Activated CD4-positive, alpha-beta T cell treated with anti-CD3 and anti-CD28 coated beads for 1 hour (primary cell): ENCODE data around the gene GSX2.

Source experiments
- DNase-seq: peaks from one replicate; pipeline ENCODE4 v3.0.0-alpha.2; 2020

Gene GSX2

GRCh38 chr4:54082168-54082567, 17.8 kb upstream of the GSX2 start:
- no peak for DNase-seq

- no peak for DNase-seq
These were observed 14.7 kb upstream of the GSX2 start for GRCh38 chr4:54085284-54085683.

- DNase-seq: no peak
These were observed 10.1 kb upstream of the GSX2 start for GRCh38 chr4:54089875-54090274.

GRCh38 chr4:54090404-54090803, 9.6 kb upstream of the GSX2 start:
- DNase-seq: no peak

DNA sequence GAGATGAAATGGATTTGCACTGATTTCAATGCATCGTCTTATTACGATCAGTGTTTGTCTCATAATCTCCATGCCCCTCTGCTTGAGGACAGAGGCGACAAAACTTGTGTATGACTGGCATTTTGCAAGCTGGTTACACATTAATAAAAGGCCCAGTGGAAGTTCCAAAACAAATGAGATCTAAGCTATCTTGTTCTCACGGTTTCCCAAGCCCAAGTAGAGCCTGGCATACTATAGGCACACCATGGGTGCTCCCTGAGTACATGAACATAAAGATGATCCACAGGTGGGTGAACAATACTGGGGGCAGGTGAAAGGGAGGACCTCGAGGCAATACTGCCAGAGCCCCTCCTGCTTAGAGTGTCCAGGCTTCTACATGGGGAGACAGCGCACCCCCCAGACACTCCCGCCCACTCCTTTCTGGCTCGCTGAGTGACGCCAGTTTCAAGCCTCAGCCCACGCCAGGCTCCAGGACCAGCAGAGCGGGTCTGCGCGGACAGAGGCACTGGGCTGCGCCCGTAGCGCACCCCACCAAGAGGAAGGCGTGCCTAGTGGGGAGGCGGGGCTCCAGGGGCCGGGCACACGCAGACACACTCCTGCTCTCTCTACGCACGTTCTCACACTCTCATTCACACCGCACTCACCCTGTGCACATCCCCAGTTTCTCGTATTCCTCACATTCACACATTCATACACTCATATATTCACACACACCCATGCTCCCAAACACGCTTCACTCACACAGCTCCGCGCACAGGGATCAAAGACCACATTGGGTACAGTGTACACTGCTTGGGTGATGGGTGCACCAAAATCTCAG, 8.9 kb upstream of the GSX2 start:
- no peak for DNase-seq

- DNase-seq: peak; percentile 75
These were observed 8.1 kb upstream of the GSX2 start for GRCh38 chr4:54091637-54092404.

- no peak for DNase-seq
These were observed 7.3 kb upstream of the GSX2 start for GRCh38 chr4:54092405-54093323.

- no peak for DNase-seq
These were observed 6.4 kb upstream of the GSX2 start for GRCh38 chr4:54093324-54094240.

- DNase-seq: no peak
These were observed 5.5 kb upstream of the GSX2 start for GRCh38 chr4:54094451-54094850.

DNA sequence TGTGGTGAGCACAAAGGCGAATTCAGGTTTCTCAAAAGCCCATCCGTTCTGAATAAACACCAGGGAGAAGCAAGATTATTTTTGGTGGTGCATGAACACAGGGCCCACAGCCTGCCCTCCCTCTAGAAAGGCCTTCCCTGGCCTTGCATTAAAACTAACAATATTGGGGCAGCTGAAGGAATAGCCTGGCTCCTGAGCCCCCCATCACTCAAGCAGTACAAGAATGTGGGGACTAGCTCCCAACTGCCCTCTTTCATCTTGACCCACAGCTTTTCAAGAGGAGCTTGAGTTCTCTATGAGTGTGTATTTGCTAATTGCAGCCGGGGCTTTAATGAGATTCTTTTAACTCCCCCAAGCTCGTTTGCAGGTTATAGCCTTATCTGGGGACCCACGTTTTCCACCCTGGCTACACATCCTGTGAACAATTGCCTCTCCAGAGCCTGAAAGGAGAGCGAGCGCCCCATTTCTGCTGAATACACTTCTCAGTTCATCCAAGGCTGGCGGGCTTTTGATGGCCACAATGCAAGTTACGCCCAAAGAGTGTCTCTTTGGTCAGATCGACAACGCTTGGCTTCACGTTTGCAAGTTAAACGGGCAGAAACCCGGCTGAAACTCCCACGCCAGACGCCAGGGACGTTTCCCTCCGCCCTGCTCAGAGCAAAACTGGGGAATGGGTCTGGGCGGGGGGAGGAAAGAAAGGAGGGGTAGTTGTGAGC, 4.7 kb upstream of the GSX2 start:
- no peak for DNase-seq

- no peak for DNase-seq
These were observed 3.5 kb upstream of the GSX2 start for GRCh38 chr4:54096295-54096962.

DNA sequence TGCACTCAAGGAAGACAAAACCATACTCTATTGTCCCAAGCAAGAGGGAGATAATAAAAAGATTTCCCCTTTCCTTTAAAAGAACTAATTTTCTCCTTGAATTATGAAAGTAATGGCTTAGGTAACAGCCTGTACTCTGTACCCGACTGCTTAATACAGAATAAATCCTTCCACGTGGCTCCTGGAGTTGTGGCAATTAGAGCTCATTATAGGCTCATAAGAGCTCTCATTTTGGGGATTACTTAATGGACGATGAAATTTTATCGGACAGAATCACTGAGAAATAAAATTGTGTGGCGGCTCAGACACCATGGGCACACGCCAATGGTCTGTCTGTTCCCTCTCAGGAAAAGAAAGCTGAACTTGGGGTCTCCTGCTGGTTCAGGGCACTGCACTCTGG, 2.8 kb upstream of the GSX2 start:
- no peak for DNase-seq

DNA sequence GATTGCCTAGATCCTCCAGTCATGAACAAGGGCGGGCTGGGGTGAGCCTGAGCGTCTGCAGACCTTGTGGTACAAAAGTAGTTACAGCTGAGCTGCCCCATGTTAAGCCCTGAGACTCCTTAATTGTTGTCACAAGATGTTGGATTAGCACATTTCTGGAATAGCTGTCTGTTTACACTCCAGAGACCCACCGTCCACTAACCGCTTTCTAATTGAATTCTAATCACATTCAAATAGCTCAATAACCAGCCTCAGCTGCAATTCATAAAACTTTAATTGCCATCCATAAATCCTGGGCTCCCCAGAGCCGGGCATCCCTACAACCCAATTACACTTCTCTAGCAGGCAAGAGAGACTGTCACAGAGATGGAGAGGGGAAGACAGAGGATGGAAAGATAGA, 1.6 kb upstream of the GSX2 start:
- DNase-seq: no peak

DNA sequence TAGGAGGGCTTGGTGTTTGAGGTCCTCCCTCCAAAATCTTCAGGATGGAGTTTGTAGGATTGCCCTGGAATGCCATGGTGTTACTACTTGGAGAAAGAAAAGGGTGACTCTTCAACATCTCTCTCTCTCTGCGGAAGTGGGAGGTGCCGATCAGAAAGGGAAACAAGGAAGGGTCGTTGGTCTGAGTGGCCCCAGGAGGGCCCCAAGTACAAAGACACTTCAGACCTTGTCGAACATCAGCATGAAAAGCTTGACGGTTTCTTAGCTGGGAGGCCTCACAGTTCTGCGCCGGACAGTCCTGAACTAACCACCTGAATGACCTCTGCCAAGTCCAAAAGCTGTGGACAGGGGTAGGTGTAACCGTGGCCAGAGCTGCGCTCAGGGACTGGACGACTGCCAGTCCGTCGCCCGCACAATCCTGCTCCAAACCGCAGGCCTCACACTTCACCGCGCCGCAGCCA, 646 bp upstream of the GSX2 start:
- DNase-seq: no peak

GRCh38 chr4:54100595-54101189, 729 bp downstream of the GSX2 start:
- no peak for DNase-seq

DNA sequence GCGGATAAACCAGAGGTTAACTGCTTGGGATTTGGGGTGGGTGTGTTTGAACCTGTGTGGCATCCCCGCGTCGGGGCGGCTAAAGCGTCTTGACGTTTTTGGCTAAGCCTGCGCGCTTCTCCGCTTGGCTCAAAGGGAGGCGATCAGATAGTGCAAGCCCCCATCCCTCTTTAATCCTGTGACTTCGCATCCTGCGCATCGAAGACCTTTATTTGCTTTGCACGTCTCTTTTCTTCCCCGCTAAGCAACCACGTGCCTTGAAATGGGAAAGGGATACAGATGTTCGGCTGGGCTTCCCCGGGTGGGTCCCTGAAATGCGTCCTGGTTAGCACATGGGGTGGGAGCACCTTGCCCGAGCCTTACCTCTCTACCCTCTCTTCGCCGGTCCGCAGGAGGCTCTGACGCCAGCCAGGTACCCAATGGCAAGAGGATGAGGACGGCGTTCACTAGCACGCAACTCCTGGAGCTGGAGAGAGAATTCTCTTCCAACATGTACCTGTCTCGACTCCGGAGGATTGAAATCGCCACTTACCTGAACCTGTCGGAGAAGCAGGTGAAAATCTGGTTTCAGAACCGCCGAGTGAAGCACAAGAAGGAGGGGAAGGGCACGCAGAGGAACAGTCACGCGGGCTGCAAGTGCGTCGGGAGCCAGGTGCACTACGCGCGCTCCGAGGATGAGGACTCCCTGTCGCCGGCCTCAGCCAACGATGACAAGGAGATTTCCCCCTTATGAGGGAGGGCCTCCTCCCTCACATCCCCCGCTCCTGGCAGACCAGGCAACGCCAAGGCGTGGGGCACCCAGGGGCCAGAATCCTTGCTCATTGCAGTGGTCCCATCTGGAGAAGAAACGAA, 1.5 kb downstream of the GSX2 start:
- DNase-seq: no peak

- DNase-seq: no peak
These were observed 2.7 kb downstream of the GSX2 start for GRCh38 chr4:54102531-54103106.

DNA sequence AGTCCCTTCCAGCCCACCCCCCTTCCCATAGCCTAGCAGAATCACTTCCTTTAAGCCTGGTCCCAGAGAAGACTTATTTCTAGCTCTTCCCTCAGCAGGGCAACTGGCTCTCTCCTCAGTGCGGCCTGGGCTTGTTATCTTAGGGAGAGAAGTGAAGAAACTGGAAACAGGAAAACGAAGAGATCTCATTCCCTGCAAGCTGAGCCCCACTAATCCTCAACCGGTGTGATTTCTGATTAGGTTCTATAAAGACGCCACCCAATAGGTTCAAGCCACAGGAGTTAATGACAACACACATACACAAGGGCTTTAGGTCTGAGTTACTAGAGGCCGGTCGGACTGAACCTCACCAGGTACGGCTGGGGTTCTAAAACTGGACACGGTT, 3.2 kb downstream of the GSX2 start:
- no peak for DNase-seq

GRCh38 chr4:54104907-54105306, 4.9 kb downstream of the GSX2 start:
- no peak for DNase-seq
